ENCODE data around the gene PANX2.

The PANX2 gene

GRCh38 chr22:50184004-50184901 is 13.7 kb downstream of the PANX2 start:
- no peak for DNase-seq (ENCODE audit: low spot score)

- no peak for DNase-seq (ENCODE audit: low spot score)
Observed at GRCh38 chr22:50184902-50185374, 14.4 kb downstream of the PANX2 start.

- DNase-seq (ENCODE audit: low spot score) = peak; percentile 92
Observed at GRCh38 chr22:50185375-50186087, 15.0 kb downstream of the PANX2 start, which contains the start of gene TRABD. Gene TRABD, plus strand, starts transcription at chr22:50185913. Its CDS starts 7,148 bp downstream, at chr22:50193061.

GRCh38 chr22:50186181-50186714 is 15.7 kb downstream of the PANX2 start:
- DNase-seq (ENCODE audit: low spot score) = no peak

GRCh38 chr22:50186761-50187523 is 16.4 kb downstream of the PANX2 start:
- DNase-seq (ENCODE audit: low spot score) = no peak

GRCh38 chr22:50188356-50188755 is 17.8 kb downstream of the PANX2 start:
- no peak for DNase-seq (ENCODE audit: low spot score)

GRCh38 chr22:50189184-50189848 is 18.8 kb downstream of the PANX2 start:
- DNase-seq (ENCODE audit: low spot score) = no peak

- DNase-seq (ENCODE audit: low spot score) = no peak
Observed at GRCh38 chr22:50189849-50190181, 19.3 kb downstream of the PANX2 start.

GRCh38 chr22:50190182-50190940 is 19.8 kb downstream of the PANX2 start:
- DNase-seq (ENCODE audit: low spot score) = peak; percentile 84

GRCh38 chr22:50190941-50191741 is 20.6 kb downstream of the PANX2 start:
- peak; percentile 81 for DNase-seq (ENCODE audit: low spot score)

GRCh38 chr22:50192436-50193204 is 22.1 kb downstream of the PANX2 start:
- peak; percentile 66 for DNase-seq (ENCODE audit: low spot score)

GRCh38 chr22:50193621-50194020 is 23.1 kb downstream of the PANX2 start:
- DNase-seq (ENCODE audit: low spot score) = no peak

- DNase-seq (ENCODE audit: low spot score) = no peak
Observed at GRCh38 chr22:50194037-50194805, 23.7 kb downstream of the PANX2 start.

- no peak for DNase-seq (ENCODE audit: low spot score)
Observed at GRCh38 chr22:50196256-50196655, 25.7 kb downstream of the PANX2 start.

- no peak for DNase-seq (ENCODE audit: low spot score)
Observed at GRCh38 chr22:50197000-50197800, 26.7 kb downstream of the PANX2 start.

- DNase-seq (ENCODE audit: low spot score) = no peak
Observed at GRCh38 chr22:50197856-50198623, 27.5 kb downstream of the PANX2 start.

- no peak for DNase-seq (ENCODE audit: low spot score)
Observed at GRCh38 chr22:50198624-50199017, 28.1 kb downstream of the PANX2 start.

All from CD4-positive, alpha-beta T cell treated with Interleukin-6 at 100 ng/mL for 8 hours (primary cell).